Measurements from ENCODE around the gene CACNB4.
A peak's percentile ranks its signal among the peaks of the same experiment; 100 is the strongest.
"Not testable (repeated sequence)": the region's sequence is repeated elsewhere in the genome, so short reads cannot be mapped to it uniquely, and the experiment has no call there.

Gene CACNB4

GRCh38 chr2:152050915-152051314 is 47.9 kb downstream of the CACNB4 start:
- no peak for DNase-seq (ENCODE audit: low spot score)

- no peak for DNase-seq (ENCODE audit: low spot score)
These were observed 48.5 kb downstream of the CACNB4 start for GRCh38 chr2:152050341-152050740.

GRCh38 chr2:152049541-152049940 is 49.3 kb downstream of the CACNB4 start:
- DNase-seq (ENCODE audit: low spot score) = no peak

- no peak for DNase-seq (ENCODE audit: low spot score)
These were observed 50.9 kb downstream of the CACNB4 start for GRCh38 chr2:152047824-152048471.

GRCh38 chr2:152046940-152047339 is 51.9 kb downstream of the CACNB4 start:
- no peak for DNase-seq (ENCODE audit: low spot score)

GRCh38 chr2:152042636-152043615 is 55.9 kb downstream of the CACNB4 start:
- no peak for DNase-seq (ENCODE audit: low spot score)

GRCh38 chr2:152038441-152038958 is 60.3 kb downstream of the CACNB4 start:
- DNase-seq (ENCODE audit: low spot score) = no peak

GRCh38 chr2:152037743-152038435 is 61.0 kb downstream of the CACNB4 start:
- DNase-seq (ENCODE audit: low spot score) = no peak

GRCh38 chr2:152036611-152037469 is 62.0 kb downstream of the CACNB4 start:
- DNase-seq (ENCODE audit: low spot score) = peak; percentile 40

- DNase-seq (ENCODE audit: low spot score) = no peak
These were observed 64.5 kb downstream of the CACNB4 start for GRCh38 chr2:152034257-152034801.

- no peak for DNase-seq (ENCODE audit: low spot score)
These were observed 65.6 kb downstream of the CACNB4 start for GRCh38 chr2:152033011-152033925.

- DNase-seq (ENCODE audit: low spot score) = no peak
These were observed 67.0 kb downstream of the CACNB4 start for GRCh38 chr2:152031747-152032306.

- DNase-seq (ENCODE audit: low spot score) = not testable (repeated sequence)
These were observed 68.1 kb downstream of the CACNB4 start for GRCh38 chr2:152030596-152031328.

GRCh38 chr2:152028182-152028862 is 70.5 kb downstream of the CACNB4 start:
- no peak for DNase-seq (ENCODE audit: low spot score)

- peak; percentile 70 for DNase-seq (ENCODE audit: low spot score)
These were observed 73.1 kb downstream of the CACNB4 start for GRCh38 chr2:152025678-152026287.

- DNase-seq (ENCODE audit: low spot score) = no peak
These were observed 74.4 kb downstream of the CACNB4 start for GRCh38 chr2:152024477-152024876.

GRCh38 chr2:152022090-152022489 is 76.8 kb downstream of the CACNB4 start:
- DNase-seq (ENCODE audit: low spot score) = no peak

- not testable (repeated sequence) for DNase-seq (ENCODE audit: low spot score)
These were observed 77.8 kb downstream of the CACNB4 start for GRCh38 chr2:152021001-152021400.

Measured in CD4-positive, alpha-beta T cell treated with Interleukin-6 at 100 ng/mL for 8 hours (primary cell).